HG02852 (cell line): Measurements from ENCODE around the gene RIMBP2.

ENCODE experiments used
- ATAC-seq: cut with Tn5 transposase; IDR thresholded peaks from one replicate; pipeline ENCODE4 v1.9.1; 2021; ENCODE audit warnings: mild to moderate bottlenecking, moderate library complexity; ENCODE audit not compliant: unreplicated experiment

The RIMBP2 gene

DNA sequence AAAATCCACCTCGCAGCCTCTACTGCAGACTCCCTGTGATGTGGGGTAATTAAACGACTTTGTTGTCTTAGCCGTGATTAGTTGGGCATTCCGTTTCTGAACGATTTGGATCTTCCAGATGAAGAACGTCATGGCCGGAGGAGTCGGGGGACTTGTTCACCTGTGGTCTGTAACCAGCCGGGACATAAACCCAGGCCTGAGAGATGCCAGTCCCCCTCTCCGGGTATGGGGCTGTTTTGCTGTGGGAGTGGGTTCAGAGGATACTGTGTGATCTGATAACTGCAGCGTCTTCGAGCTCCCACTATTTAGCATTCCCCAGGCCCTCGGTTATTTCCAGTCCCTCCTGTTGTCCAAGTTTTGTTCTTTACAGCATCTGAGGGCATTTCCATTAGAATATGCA is 282.3 kb downstream of the RIMBP2 start:
- ATAC-seq: no peak

DNA sequence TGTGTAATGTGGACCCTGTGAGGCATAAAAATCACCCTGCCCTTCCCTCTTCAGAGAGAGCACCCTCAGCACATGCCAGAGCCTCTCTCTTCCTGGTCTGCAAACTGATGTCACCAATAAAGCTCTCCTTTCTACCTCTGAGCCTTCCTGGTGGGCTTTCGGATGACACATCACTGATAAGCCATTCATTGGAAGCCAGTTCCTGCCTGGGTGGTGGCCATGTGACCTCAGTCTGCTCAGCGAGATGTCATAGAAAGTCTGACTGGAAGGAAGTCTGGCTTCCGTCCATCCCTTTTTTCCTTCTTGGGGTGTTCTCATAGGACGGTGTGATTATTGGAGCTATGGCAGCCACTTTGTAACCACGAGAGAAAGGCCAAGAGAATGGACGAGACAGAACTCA is 282.7 kb downstream of the RIMBP2 start:
- ATAC-seq: no peak

DNA sequence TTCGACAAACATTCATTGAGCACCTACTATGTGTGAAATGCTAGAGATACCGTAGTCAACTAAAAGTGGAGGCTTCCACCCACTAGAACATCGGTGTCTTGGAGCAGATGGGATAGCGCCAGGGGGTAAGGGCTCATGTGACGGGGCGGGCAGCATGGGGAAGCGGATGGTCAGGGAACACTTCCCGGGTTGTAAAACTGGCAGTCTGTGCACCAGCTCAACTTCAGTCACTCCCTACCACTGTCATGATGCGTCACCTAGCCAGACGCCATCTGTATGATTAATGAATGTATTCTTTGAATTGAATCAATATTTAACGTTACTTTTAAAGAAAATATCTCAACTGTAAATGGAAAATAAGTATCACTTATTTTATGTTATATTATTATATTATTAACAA is 284.9 kb downstream of the RIMBP2 start:
- ATAC-seq: no peak

DNA sequence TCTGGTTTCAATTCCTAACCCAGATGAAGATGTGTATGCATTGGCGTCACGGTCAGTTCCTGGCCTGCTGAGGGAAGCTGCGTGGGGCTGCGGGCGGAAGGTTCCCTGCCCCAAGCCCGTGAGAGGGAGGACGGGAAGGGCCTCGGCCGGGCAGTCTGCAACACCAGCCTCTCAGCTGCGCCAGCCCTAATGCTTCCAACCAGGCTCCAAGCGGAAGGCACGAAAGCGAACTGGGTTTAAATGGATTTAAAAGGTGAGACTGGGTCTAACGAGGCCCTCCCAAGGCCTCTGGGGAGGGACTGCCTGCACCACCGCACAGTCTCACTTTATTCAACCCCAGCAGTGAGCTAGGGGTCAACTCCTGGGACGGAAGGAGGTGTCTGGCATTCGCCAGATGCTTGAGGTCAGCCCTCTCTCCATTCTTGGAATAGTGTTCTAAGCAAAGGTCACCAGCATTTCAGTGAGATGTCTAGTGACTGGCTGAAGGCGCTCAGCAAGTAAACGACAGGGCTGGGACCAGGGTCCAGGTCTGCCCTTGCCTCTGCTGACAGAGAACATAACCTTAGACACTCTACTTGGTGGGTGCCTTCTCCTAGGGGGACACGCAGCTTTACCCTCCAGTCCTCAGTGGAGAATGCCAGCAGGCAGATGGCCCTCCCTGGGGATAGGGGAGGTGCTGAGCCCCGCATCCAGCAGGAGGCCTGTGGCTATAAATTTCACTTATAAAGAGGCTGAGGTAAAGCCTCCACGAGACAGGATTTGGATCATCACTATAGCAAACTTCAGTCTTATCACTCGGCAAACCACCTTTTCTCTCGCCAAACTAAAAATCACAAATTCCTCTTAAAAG is 286.2 kb downstream of the RIMBP2 start:
- no peak for ATAC-seq

DNA sequence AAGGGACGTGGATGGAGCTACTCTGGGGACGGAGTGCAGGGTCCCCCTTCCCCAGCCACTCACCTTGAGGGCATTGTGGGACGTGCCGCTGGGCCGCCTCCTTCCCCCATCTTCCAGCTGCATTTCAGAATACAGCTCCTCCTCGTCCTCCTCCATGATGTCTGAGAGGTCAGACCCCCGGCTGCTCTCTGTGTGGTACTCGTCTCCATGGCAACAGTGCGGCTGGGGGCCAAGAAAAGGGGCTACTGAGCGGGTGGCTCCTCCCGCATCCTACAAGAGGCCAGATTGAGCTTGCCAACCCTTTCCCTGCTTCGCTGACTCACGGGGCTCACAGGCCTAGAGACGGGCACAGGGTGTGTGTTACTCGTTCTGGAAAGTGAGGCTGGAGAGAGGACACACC is 288.0 kb downstream of the RIMBP2 start:
- ATAC-seq: no peak

DNA sequence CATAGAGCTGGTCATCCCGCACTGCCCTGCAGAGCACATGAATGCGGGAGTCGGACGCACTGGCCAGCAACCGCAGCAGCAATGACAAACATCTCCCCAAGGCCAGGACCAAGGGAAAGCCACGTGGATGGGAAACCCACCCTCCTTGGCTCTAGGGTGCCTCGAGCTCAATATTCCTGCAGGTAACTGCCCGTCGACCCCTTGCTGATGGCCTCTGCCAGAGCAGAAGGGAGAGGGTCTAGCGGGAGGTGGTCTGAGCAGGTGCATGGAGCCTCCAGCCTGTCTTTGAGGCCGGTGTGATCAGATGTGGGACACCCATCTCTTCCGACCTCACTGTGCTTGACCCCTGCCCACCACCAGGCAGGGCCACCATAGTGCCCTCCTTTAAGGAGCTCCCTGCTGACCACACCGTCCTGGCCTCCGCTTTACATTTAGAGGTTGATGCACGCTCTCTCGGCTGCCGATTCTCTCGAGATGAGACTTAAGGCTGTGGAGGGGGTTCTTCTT is 288.7 kb downstream of the RIMBP2 start:
- no peak for ATAC-seq

DNA sequence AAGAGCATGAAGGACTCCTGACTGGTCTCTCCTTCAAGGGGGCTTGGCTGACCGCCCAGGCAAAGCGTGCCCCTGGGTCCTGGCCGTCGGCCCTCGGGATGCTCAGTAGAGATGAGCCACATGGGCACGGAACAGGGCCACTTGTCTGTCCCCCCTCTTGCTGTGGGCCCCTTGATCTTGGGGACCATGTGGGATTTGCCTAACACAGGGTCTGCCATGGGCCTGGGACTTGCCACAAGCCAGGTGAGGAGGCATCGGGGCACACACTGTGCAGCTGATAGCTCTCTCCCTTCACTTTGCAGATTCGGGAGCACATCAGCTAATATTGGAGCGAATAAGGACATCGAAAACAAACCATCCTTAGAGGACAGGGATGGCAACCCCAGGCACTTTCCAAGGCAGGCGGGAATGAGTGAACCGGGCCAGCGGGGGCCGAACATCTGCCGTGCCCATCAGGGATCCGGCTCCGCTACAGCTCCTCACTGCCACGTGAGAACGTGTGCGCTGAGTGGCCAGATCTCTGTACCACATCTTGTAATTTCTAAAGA is 290.3 kb downstream of the RIMBP2 start:
- ATAC-seq: no peak

DNA sequence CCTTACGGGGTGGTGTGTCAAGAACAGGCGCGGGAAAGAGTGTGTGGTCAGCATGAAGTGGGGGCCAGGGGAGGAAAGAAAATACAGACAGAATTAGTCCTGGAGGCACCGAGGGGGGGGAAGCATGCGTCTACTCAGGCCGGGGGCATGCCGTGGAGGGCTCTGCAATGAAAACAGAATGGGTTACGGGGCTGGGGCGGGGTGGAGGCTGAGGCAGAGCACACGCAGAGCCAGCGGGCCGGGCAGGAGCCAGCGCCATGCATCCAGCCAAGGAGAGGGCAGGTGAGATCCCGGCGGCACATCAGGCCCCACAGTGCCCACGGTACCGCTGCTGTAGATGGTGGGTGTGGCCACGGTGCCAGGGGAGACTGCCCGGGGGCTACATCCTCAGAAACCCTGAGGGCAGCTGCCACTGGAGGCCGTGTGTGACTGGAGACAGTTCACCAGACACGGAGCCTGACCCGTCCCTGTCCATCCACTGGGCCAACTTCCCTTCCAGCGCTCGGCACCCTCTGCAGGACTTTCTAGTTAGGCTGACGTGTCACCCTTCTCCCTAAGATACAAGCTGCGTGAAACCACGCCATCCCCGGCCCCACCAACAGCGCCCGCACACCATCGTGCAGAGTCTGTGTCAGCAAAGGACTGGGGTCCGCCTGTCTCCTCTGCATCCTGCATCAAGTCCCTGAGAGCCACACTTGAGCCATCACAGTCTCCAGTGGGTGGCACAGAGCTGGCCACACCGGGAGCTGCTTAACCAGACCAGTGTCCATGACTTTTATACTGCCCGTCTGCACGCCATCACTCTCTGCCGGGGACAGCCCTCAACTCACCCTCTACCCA is 291.0 kb downstream of the RIMBP2 start:
- ATAC-seq: no peak

DNA sequence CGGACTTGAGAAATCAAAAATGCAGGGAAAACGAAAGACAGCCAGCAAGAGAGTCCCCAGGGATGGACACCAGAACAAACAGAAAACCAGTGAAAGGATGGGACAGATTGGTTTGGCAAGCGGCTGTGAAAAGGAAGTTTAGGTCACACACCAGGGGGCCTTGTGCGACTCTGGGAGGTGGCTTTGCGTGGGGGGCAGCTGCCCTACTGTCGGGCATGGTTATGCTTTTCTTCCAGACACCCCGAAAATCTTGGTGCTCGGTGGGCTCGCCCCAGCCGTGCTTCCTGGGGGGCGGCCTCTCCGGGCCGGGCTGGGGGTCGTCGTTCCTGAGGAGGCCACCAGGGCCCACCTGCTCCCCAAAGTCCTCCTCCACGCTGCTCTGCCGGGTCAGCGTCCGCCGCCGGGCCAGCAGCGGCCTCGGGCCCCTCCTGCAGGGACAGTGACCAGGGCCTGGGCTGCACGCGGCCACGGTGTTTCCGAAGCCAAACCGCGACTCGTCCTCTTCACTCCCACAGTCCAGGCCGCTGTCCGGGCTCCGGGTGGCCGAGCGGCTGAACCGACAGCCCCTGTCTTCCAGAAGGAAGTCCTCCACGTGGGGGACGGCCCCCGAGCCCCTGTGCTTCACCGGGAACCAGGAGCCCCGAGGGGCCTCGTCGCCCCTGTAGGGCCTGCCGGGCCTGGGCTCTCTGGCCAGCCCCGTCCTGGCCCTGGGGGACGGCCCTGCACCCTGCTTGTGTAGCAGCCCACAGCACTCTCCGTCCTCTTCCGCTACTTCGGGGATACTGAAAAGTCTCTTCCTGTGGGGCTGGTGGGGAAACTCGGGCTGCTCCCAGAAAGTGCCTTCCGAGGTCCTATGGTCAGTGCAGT is 291.9 kb downstream of the RIMBP2 start:
- no peak for ATAC-seq

DNA sequence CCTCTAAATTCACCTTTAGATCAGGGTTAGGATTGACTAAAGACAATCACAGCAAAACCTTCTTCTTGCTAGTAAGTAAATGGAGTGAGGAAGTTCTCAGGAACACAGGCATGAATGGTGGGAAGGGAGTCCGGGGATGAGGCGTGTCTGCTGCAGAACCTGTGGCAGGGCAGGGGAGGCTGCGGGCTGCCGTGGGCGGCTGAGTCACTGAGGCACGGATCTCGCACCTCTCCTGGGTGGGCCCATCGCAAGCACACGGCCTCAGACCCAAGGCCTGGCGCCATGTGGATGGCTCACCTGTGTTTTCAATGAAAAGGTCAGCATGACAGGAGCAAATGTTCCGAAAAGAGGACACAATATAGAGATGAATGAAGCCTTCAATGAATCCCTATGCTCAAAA is 293.0 kb downstream of the RIMBP2 start:
- no peak for ATAC-seq

DNA sequence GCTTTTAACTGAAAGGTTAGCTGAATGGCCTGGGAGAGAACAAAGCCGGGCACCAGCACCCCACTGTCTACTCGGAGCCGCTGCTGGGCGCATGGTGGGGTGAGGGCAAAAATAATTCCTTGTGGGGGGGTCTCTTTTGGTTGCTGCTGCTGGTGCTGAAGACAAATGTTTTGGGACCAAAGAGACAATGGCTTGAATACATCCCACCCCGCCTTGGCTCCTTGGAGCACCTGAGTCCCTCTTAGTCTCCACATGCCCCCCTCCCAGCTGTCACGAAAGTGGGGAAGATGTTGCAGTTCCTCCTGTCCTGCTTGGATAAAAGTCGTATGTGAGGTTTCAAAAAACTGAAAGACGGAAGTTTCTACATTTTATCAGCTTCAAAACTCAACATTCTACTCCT is 293.4 kb downstream of the RIMBP2 start:
- ATAC-seq: no peak

DNA sequence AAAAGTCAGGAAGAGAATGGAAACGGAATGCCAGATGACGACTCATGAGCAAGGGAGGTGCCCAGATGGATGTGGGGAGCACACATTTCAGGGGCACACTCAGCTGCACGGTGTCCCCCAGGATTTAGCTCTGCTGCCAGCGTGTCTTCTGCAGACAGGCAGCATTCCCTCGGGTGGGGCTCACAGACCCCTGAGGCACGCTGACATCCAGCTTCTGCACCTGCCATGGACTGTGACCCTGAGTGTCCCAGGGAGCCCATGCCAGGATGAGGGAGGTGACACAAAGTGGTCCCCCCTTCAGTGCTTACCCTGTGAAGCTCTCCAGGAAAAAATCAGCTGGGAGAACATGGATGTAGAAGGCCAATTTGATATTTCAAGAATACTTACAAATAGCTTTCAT is 294.2 kb downstream of the RIMBP2 start:
- no peak for ATAC-seq

DNA sequence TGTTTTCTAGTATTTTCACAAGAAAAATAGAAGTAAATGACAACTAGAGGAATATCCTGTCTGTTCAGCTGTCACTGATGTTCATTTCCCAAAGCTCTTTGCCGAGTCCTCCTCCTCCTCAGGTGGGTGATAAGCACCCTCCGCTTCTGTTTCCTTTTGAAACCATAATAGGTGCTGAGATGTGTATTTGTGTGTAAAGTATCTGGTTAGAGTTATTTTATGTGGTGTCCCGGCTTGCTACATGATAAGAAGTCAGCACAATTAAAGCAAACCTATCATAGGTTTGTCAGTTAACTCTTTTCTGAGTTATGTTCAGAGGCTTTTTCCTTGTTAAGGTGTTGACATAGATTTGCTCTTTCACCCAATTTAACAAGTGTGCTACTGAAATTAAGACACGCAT is 296.0 kb downstream of the RIMBP2 start:
- ATAC-seq: no peak

DNA sequence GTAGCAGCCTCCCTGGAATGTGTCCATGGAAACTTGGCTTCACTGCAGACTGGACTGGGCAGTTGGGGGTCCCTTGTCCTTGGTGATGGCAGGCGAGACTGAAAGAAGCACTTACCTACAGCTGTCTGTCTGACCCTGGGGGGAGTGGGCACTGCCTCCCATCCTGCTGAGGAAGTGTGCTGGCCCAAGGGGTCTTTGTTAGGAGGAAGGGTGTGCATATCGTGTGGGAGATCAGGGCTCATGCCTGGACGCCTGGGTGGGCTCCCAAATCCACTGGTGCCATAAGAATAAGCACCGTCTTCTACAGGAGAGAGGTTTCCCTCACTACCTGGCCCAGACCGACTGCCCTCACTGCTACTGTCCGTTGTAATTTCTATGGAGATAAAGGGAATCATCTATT is 297.0 kb downstream of the RIMBP2 start:
- no peak for ATAC-seq

DNA sequence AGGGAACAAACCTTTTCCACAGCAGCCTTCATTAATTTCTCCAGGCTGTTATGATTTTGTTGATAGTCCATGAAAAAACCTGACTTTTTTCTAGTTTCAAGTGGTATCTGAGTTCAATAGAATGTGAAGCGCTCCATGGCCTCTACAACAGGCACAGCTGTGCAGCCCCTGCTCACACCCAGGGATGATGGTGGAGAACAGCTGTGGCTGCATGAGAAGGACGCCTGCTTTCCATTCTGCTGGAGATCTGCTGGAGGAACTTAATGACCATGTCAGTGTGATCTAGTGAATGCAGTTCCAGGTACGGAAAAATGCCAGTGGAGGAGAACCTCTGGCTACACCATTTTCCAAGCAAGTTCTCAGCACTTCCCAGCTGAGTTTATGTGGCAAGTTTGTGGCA is 297.8 kb downstream of the RIMBP2 start:
- no peak for ATAC-seq

DNA sequence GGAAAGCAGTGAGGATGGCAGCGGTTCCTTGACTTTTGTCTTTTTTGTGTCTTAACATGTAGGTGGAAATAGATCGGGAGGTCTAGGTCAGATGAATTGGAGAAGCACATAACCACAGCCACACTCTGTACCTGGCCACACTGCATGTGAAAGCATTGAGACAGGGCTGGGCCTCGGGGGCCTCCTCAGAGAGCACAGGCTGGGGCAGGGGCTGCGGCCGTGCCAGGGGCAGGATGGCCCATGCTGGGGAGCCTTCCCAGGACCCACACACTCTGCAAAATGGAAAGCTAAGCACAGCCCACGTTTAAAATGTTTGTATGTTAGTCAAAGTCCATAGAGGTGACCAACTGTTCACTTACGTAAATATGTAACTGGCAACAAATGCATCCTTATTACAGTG is 301.7 kb downstream of the RIMBP2 start:
- no peak for ATAC-seq

DNA sequence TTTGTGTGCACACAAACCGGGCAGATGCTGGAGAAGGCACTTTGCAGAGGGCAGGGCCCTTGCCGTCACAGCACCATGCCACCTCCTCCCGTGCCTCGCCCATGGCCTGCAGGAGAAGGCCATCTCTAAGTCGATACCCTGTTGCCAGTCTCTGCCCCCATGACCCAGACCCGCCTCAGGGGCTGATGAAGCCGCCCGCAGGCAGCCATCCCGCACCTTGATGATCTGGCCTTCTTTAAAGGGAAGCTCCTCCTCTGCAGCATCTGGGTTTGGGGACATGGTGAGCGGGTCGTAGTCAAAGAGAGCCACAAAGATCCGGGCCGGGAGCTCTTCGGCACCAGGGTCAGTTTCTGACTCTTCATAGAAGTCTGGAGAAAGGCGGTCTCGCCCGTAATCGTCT is 302.2 kb downstream of the RIMBP2 start:
- ATAC-seq: no peak

DNA sequence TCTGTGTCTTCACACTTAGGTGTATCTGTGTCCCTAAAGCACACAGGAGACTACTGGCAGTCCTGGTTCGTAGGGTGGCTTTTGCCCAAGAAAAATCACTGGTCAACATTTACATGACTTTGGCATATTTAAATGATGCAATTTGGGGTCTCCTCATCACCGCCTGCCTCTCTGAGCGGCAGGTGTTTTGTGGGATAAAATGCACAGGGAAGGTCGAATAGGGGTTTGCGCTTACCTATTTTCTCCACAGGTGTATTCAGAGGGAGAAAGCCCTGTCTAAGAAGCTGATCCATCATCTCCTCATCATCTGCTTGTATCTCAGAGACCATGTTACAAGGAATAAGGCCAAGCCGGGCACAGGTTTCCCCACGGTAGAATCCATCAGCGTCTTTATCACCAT is 303.7 kb downstream of the RIMBP2 start:
- ATAC-seq: no peak

DNA sequence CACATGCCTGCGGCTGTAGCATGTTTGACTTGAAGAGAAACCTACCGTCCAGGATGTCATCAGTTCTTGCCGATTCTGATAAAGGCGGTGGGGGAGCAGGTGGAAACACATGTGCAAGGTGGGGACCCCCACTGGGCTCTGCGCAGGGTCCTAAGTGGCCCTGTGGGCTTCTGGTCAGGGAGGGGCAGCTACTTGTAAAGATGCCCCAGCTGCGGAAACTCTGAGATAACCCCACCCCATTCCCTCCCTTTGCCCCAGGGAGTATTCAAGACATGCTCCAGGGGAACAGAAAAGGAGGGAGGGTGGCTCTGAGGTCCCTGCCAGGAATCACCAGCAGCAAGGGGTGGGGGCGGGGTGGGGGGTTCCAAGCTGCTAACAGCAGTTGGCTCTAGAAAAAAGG is 310.8 kb downstream of the RIMBP2 start:
- no peak for ATAC-seq

DNA sequence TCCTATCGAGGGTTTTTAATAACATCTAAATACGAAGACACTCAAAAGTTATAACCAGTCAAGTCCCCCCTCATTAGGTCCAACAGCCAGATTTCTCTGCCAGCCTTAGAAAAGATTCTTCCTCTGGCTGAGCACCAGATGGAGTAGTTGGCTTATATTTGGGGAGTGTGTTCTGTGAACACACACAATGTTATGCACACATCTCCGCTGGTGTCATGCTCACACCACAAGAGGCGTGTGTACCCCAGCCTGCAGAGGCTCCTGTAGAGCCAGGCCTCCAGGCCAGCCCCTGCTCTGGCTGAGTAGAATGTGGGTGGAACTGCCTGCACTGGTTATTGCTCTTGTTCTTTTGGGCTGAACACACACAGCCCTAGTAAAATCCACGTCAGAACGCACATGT is 314.4 kb downstream of the RIMBP2 start:
- no peak for ATAC-seq
